Vagina (tissue), 2 donors: ENCODE results near the gene QRICH2.

ENCODE experiments used
- POLR2A ChIP-seq, 2 donors: fragments of 450-650 bp; IDR thresholded peaks; one replicate each; pipeline ENCODE4 v1.6.1; 2017; ENCODE audit warnings: antibody characterized with exemption in 2 of 2, mild to moderate bottlenecking in 2 of 2, moderate library complexity in 2 of 2
- TF ChIP-seq, protein P1 (sequence below), 3 experiments: fragments of 450-650 bp in 2 of 3; fragments of 200-600 bp in 1 of 3; sonication (generic) in 1 of 3; IDR thresholded peaks; one replicate each; pipeline ENCODE4 v1.5.1; 2017 to 2019; ENCODE audit warnings: antibody characterized with exemption in 3 of 3, mild to moderate bottlenecking in 2 of 3, moderate library complexity in 2 of 3

DNA sequence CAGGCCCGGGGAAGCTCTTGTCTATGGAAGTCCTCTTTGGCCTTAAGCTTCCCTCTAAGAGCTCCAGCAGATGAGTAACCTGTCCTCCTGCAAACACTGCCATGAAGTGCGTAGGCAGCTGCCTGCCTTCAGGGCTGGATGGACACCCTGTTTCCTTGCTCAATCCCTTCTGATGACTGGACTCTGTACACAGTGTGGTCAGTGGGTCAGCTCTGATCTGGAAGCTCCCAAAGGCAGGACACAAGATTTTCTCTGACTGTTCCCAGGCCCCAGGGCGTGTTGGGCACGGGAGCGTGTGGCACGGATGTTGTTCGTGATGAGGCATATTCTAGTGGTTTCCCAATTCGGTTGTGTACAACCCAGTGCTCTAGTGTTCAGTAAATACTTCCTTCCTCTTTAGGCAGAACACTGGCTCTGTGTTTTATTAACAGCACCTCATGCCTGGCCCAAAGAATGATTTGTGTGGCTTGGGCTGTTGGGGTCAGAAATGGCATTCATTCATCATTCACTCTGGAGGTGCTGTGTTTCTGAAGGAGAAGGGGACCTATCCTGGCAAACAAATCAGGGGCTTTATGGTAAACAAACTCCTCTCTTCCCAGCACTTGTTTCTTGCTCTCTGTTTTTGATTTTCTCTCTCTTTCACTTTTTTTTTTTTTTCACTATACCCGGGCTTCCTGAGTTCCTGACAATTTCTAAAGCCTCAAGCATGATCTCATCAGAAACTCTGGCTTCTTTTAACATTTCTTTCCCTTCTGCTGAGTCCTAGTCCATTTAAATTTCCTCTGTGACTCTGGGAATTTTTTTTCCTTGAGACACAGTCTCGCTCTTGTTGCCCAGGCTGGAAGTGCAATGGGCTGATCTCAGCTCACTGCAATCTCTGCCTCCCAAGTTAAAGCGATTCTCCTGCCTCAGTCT, 55.8 kb downstream of the QRICH2 start:
- TF ChIP-seq POLR2A (IDR thresholded peaks at IDR 0.05), result no peak
- TF ChIP-seq, protein P1, sequence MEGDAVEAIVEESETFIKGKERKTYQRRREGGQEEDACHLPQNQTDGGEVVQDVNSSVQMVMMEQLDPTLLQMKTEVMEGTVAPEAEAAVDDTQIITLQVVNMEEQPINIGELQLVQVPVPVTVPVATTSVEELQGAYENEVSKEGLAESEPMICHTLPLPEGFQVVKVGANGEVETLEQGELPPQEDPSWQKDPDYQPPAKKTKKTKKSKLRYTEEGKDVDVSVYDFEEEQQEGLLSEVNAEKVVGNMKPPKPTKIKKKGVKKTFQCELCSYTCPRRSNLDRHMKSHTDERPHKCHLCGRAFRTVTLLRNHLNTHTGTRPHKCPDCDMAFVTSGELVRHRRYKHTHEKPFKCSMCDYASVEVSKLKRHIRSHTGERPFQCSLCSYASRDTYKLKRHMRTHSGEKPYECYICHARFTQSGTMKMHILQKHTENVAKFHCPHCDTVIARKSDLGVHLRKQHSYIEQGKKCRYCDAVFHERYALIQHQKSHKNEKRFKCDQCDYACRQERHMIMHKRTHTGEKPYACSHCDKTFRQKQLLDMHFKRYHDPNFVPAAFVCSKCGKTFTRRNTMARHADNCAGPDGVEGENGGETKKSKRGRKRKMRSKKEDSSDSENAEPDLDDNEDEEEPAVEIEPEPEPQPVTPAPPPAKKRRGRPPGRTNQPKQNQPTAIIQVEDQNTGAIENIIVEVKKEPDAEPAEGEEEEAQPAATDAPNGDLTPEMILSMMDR (IDR thresholded peaks at IDR 0.05), result no peak
